Retinal pigment epithelial cell (primary cell): ENCODE measurements around the gene LINC01488.

Source experiments
- DNase-seq: peaks from one replicate; pipeline ENCODE4 v3.0.0-alpha.2; 2010; ENCODE audit warnings: low read depth
- H3K4me3 ChIP-seq: 2 replicates; pipeline ENCODE4 v1.5.1; 2011; ENCODE audit warnings: mild to moderate bottlenecking, low read length, control low read depth, moderate library complexity
- CTCF ChIP-seq: conservative IDR thresholded peaks from 2 replicates; pipeline ENCODE4 v1.5.1; 2011; ENCODE audit warnings: low read depth, low read length, control low read depth, inconsistent platforms

Gene LINC01488

DNA sequence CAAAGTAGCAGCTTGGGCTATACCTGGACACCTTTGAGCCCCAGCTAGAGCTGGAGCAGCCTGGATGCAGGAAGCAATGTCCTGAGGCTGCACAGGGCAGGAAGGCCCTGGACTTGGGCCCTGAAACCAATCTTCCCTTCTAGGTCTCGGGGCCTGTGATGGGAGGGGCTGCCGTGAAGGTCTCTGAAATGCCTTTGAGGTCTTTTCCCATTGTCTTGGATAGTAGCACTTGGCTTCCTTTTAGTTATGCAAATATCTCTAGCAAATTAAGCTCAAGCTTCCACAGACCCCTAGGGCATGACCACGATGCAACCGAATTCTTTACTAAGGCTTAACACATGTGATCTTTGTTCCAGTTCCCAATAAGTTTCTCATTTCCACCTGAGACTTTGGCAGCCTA, 40.0 kb downstream of the LINC01488 start:
- DNase-seq: no peak
- no peak for TF ChIP-seq CTCF
- H3K4me3 ChIP-seq: no peak overlapping the region

DNA sequence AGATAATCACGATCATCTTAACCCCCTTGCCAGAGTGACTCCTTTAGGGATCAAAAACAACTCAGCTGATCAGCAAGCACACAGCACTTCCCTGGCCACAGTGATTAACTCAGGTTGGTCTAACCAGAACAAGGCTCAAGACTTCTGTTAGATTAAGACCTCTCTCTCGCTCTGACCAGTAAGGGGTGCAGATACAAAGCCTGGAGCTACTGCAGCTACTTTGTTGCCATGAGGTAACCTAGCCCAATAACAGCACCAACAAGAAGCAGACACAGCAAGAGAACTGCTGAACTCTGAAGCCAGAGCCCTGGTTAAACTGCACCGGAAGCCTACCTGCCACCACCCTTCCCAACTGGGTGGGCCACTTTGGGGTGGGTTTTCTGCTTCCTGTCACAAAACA, 42.0 kb downstream of the LINC01488 start:
- H3K4me3 ChIP-seq: no peak overlapping the region
- no peak for DNase-seq
- no peak for TF ChIP-seq CTCF

- H3K4me3 ChIP-seq: no peak overlapping the region
- no peak for TF ChIP-seq CTCF
- no peak for DNase-seq
Measured at GRCh38 chr11:69524291-69524882, 42.9 kb downstream of the LINC01488 start.

GRCh38 chr11:69524991-69525411, 43.5 kb downstream of the LINC01488 start:
- no peak overlapping the region for H3K4me3 ChIP-seq
- DNase-seq: no peak
- no peak for TF ChIP-seq CTCF

- DNase-seq: no peak
- TF ChIP-seq CTCF: no peak
Measured at GRCh38 chr11:69525516-69526452, 44.3 kb downstream of the LINC01488 start.

GRCh38 chr11:69526453-69526810, 45.0 kb downstream of the LINC01488 start:
- TF ChIP-seq CTCF: no peak
- no peak overlapping the region for H3K4me3 ChIP-seq
- DNase-seq: no peak

More at GRCh38 chr11:69525516-69526452, 44.3 kb downstream of the LINC01488 start:
- H3K4me3 ChIP-seq: no peak overlapping the region

DNA sequence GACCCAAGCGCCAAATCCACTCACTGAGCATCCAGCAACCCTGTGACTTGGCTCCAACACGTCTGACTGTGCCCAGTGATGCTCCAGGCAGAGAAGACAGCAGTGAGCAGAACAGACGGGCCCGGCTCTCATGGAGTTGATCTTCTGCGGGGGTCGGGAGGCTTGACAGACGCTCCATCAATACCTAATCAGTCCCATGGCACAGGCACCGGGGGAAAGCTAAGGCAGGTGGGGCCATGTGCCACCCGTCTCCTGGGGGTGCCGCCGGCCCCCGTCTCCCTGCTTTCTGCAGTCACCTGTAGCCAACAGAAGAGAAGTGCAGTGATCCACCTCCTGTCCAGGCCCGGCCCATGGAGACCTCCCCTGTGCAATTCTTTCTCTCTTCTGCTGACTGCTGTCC, 47.5 kb downstream of the LINC01488 start:
- TF ChIP-seq CTCF: no peak
- no peak overlapping the region for H3K4me3 ChIP-seq
- DNase-seq: no peak
